Thyroid gland (tissue), 4 donors: ENCODE data around the gene GARNL3. TPM values are rescaled to one million over a fixed set of nuclear protein-coding genes. Genes with fewer than 3 reads are reported as not detected.

Experiments used
- DNase-seq, 2 donors: peaks; one replicate each; pipeline ENCODE4 v3.0.0-alpha.2; 2019
- H3K27ac ChIP-seq, 3 donors: fragments of 200-600 bp; sonication (generic); 1 replicate in 2 of 3; 2 replicates in 1 of 3; pipeline ENCODE4 v1.5.1; 2016 to 2019; ENCODE audit warnings: mild to moderate bottlenecking in 1 of 3, moderate library complexity in 1 of 3
- H3K27me3 ChIP-seq: fragments of 200-600 bp; sonication (generic); one replicate; pipeline ENCODE4 v1.5.1; 2019
- H3K36me3 ChIP-seq, 2 donors: fragments of 200-600 bp; sonication (generic); one replicate each; pipeline ENCODE4 v1.5.1; 2016 to 2019
- H3K4me1 ChIP-seq, 2 donors: fragments of 200-600 bp; sonication (generic); one replicate each; pipeline ENCODE4 v1.5.1; 2017 to 2019
- H3K4me3 ChIP-seq, 3 donors: fragments of 200-600 bp; sonication (generic); replicated peaks in 1 of 3; 1 replicate in 2 of 3; 2 replicates in 1 of 3; pipeline ENCODE4 v1.5.1; 2016; ENCODE audit warnings: mild to moderate bottlenecking in 1 of 3
- H3K9me3 ChIP-seq: fragments of 200-600 bp; sonication (generic); one replicate; pipeline ENCODE4 v1.5.1; 2017
- CTCF ChIP-seq, 6 experiments: fragments of 200-600 bp in 3 of 6; fragments of 450-650 bp in 3 of 6; sonication (generic) in 3 of 6; IDR thresholded peaks; one replicate each; pipeline ENCODE4 v1.5.1; 2016 to 2019; ENCODE audit warnings: antibody characterized with exemption in 6 of 6, mild to moderate bottlenecking in 2 of 6, inconsistent platforms in 1 of 6, moderate library complexity in 1 of 6
- POLR2A ChIP-seq, 2 donors: fragments of 450-650 bp; IDR thresholded peaks; one replicate each; pipeline ENCODE4 v1.6.1; 2017; ENCODE audit warnings: antibody characterized with exemption in 2 of 2, mild to moderate bottlenecking in 2 of 2, moderate library complexity in 1 of 2
- WGBS, 2 donors: methylation state at CpG; one replicate each; pipeline ENCODE4 v1.1.5; 2017; 5-methylcytosine and 5-hydroxymethylcytosine counted together
- intact Hi-C: fragments of 100-400 bp; cut with DNase I; formaldehyde crosslinking; loops from one replicate; pipeline ENCODE4 v1.15.1; 2023
- total RNA-seq, 4 donors: library from RNA; depleted of rRNA; stranded (reverse); fragments of >200 nt; gene quantifications; one replicate each; pipeline ENCODE4 v1.2.3, GENCODE V29; 2016

GARNL3 gene
- total RNA-seq, 4 donors from 2014 or later: 14.6 to 49.1 (median 20.1) TPM

DNA sequence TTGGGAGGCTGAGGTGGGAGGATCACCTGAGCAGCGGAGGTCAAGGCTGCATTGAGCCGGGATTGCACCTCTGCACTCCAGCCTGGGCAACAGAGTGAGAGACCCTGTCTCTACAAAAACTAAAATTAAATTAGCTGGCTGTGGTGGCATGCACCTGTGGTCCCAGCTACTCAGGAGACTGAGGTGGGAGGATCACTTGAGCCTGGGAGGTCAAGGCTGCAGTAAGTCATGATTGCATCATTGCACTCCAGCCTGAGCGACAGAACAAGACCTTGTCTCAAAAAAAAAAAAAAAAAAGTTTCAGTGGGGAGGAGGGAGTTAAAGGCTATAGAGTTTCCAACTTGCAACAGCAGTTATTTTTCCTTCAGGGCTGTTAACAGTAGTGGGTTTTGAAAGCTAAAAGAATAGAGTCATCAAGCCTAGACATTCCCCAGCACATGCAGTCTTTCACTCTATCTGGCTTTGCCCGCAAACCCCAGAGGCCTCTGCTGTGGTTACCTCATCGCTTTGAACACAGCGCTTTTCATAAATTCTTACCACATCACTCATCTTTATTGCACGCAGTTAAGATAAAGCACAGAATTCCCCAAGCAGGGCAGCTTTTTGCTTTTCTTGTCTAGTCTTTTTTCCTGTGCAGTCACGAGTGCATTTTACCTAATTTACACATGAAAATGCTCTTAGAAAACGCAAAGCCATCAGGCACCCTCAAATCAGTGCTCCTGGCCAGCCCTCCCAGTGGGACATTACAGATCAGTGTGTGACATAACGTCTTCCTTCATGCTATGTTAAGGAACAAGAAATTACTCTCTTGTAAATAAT is 123.7 kb downstream of the GARNL3 start:
- no peak overlapping the region for H3K4me3 ChIP-seq
- H3K4me1 ChIP-seq: peaks cover 6 to 7% of the 10 kb centered on the region in 2 donors
- no peaks in the 10 kb centered on the region for H3K9me3 ChIP-seq
- no peak for DNase-seq
- no peaks in the 10 kb centered on the region for H3K27me3 ChIP-seq
- no peak overlapping the region for H3K27ac ChIP-seq
- intact Hi-C loops: no loop called here
- H3K36me3 ChIP-seq: no peaks in the 10 kb centered on the region
- WGBS, 2 donors: 80 to 89% methylated on average over 10 of the region's 10 CpGs
- TF ChIP-seq POLR2A (IDR thresholded peaks at IDR 0.05) (no peak), CTCF (IDR thresholded peaks at IDR 0.05) (no peak)

- Histone ChIP-seq H3K4me1 (peaks cover 6 to 7% of the 10 kb centered on the region in 2 donors), H3K4me3 (no peak overlapping the region), H3K9me3 (no peaks in the 10 kb centered on the region), H3K27ac (no peak overlapping the region), H3K27me3 (no peaks in the 10 kb centered on the region), H3K36me3 (no peaks in the 10 kb centered on the region)
- no peak for DNase-seq
- TF ChIP-seq CTCF (IDR thresholded peaks at IDR 0.05): no peak
- TF ChIP-seq POLR2A (IDR thresholded peaks at IDR 0.05): no peak
- WGBS, 2 donors: 56 to 57% methylated on average over 6 of the region's 6 CpGs
- intact Hi-C loops: no loop called here
Measured at GRCh38 chr9:127388856-127389238, 124.3 kb downstream of the GARNL3 start.

DNA sequence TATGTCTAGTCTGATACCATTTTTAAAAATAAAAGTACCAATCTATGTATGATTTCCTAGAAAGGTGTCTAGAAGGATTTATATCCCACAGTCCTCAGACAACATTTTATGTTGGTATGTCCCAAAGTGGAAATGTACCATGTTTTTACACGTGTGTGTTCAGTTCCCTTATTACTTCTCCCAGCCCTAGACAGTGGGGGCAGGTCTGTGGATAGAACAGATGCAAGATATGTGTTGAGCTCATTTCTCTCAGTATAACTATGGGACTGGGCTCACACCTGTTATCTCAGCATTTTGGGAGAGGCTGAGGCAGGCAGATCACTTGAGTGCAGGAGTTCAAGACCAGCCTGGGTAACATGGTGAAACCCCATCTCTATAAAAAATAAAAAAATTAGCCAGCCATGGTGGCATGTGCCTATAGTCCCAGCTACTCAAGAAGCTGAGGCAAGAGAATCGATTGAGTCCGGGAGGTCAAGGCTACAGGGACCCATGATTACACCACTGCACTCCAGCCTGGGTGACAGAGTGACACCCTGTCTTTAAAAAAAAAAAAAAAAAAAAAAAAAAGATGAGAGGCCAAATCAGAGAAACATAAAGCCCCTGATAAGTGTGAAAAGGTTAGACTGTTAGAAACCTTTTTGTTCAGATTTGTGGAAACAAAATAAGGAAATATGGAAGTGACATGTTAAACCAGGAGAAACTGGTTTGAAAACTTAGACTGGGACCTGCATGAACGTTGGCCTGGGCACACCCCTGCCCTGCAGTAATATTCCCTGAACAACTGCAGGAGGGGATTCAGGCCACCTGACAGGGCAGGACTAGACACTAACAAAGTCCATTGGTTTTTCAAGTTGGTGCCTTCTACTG is 125.0 kb downstream of the GARNL3 start:
- intact Hi-C loops: loop anchor here (10.0 kb wide), 1 partner anchor 145 kb away; no protein-coding TSS in a partner anchor
- H3K36me3 ChIP-seq: no peaks in the 10 kb centered on the region
- no peak for DNase-seq
- H3K4me3 ChIP-seq: no peak overlapping the region
- H3K27me3 ChIP-seq: no peaks in the 10 kb centered on the region
- 87% methylated on average over 4 of the region's 4 CpGs for WGBS, 2 donors
- TF ChIP-seq CTCF (IDR thresholded peaks at IDR 0.05): no peak
- no peak for TF ChIP-seq POLR2A (IDR thresholded peaks at IDR 0.05)
- H3K27ac ChIP-seq: no peak overlapping the region
- no peaks in the 10 kb centered on the region for H3K4me1 ChIP-seq
- H3K9me3 ChIP-seq: no peaks in the 10 kb centered on the region

GRCh38 chr9:127390248-127390545 is 125.6 kb downstream of the GARNL3 start:
- H3K36me3 ChIP-seq: no peaks in the 10 kb centered on the region
- no peak overlapping the region for H3K4me3 ChIP-seq
- intact Hi-C loops: loop anchor here (10.0 kb wide), 1 partner anchor 145 kb away; no protein-coding TSS in a partner anchor
- WGBS, 2 donors: 85 to 86% methylated on average over 2 of the region's 2 CpGs
- H3K27me3 ChIP-seq: no peaks in the 10 kb centered on the region
- no peak overlapping the region for H3K27ac ChIP-seq
- H3K4me1 ChIP-seq: no peaks in the 10 kb centered on the region
- H3K9me3 ChIP-seq: no peaks in the 10 kb centered on the region
- no peak for DNase-seq
- no peak for TF ChIP-seq CTCF (IDR thresholded peaks at IDR 0.05)
- TF ChIP-seq POLR2A (IDR thresholded peaks at IDR 0.05): no peak

DNA sequence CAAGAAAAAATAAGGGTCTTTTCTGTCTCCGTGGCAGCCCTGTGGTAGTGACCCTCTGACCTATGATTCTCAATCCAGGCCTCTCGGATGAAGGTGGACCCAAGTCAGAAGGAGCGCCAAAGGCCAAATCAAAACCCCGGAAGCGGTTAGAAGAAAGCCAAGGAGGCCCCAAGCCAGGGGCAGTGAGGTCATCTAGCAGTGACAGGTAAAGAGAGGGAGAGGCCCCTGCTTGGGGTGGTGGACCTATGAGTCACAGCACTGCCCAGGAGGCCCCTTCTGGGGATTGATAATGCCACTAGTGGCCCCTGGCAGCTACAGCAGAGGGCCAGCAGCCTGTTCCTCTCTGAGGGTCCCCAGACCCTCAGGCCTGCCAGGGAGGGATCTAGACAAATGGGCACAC is 126.0 kb downstream of the GARNL3 start:
- intact Hi-C loops: loop anchor here (10.0 kb wide), 1 partner anchor 146 kb away; no protein-coding TSS in a partner anchor
- no peak for DNase-seq
- no peaks in the 10 kb centered on the region for H3K4me1 ChIP-seq
- H3K27ac ChIP-seq: no peak overlapping the region
- H3K36me3 ChIP-seq: no peaks in the 10 kb centered on the region
- no peak for TF ChIP-seq CTCF (IDR thresholded peaks at IDR 0.05)
- TF ChIP-seq POLR2A (IDR thresholded peaks at IDR 0.05): no peak
- no peak overlapping the region for H3K4me3 ChIP-seq
- H3K9me3 ChIP-seq: no peaks in the 10 kb centered on the region
- H3K27me3 ChIP-seq: no peaks in the 10 kb centered on the region
- WGBS, 2 donors: 81 to 91% methylated on average over 5 of the region's 5 CpGs
